Measurements from ENCODE around the gene GLOD5.
A peak's percentile ranks its signal among the peaks of the same experiment; 100 is the strongest.
"Not testable (repeated sequence)": the region's sequence is repeated elsewhere in the genome, so short reads cannot be mapped to it uniquely, and the experiment has no call there.

Gene GLOD5

DNA sequence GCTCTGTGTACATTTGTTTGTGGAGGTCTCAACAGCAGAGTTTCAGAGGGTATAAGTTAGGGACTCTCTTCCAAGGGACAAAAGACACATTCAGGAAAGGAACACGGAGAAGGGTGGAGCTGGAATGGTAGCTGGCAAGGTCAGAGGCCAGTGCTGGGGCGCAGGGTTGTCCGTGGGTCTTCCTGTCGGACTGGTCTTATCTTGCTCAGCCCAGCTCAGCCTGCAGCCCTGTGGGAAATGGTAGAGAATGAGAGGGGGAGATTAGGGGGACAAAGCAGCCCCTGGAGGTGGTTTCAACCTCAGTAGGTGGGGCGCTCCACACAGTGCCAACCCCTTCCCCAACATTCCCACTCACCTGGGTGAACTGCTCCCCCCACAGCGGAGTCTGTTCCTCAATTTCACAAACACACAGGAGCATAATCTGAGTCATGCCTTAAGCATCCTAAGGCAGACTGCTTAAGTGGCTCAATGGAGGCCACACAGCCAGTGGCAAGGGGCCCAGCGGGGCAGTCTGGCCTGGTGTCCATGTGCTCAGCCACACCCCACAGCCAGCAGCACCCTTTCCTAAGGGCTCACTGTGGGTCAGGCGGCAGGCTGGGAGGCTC is 33.5 kb downstream of the GLOD5 start:
- no peak for DNase-seq

DNA sequence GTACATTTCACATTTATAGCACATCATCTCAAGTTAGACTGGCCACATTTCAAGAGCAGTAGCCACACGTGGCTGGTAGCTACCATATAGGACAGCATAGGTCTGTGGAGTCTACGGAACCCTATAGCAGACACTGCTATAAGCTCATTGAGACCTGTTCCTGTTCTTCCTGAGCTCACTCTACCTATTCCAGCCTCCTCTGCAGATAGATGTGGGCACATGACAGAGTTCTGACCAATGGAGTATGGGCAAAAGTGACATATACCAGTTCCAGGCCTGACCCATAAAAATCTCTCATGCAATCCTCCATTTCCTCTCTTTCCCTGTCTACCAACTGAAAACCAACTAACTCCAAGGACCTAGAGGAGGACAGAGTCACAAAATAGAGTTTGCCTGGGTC is 36.8 kb downstream of the GLOD5 start:
- no peak for DNase-seq

DNA sequence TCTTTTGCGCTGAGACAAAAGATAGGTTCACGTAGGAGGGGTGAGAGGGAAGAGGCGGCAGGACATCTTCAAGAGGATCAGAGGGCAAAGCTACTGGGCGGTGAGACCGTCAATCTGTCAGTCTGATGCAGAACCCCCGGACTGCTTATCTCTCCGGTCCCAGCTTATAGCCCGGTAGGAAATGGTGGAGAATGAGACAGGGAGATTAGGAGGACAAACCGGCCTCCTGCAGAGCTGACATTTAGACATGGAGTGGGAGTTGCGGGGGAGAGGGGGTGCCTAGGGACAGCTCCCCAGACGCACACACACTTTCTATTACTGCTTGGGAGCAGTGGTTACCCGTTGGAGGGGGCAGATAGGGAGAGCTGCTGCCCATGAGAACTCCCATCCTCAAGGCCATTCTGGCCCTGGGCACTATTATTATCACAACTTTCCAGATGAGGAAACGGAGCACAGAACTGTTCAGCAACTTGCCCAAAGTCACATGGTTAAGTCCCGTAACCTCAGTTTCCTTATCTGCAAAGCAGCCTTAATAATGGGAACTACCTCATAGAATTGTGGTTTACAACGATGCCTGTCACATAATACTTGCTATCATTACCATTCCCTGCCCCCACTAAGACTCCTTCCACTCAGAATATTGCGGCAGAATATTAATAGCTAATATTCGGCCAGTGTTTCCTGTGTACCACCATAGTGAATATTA is 39.2 kb downstream of the GLOD5 start:
- DNase-seq, result no peak

DNA sequence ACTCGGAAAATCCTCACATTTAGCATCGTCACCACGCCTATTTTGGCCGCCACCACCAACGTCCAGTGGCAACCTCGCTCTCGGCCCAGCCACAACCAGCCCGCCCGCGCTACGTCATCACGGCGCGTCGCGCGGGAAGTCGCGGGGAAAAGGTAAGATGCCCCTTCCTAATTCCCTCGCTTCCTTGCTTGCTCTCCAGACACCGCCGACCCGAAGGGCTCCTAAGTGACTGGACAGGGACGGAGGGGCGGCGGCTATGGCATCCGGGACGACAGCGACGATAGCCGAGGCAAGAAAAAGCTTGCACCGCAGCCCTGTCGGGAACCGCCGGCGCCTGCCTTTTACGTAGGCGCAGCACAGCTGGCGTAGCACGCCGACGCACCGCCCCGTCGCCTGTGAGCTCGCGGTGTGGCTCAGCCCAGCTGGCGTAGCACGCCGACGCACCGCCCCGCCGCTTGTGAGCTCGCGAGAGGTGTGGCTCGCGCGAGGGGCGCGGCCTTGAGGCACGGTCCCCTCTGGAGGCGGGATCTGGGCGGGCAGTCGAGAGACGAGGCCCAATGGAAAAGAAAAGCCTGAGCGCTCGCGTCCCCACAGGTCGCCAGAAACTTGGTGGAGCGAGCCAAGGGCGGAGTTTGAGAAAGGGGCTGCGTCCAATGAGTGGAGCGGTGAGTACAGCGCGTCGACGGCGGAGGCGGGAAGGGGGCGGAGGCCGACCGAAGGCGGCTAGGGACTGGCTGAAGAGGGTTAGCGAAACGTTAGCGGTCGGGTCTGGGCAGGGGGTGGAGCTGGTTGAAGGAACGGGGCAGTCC is 39.9 kb downstream of the GLOD5 start, which contains the start of gene HDAC6:
Gene HDAC6 (plus strand): TSS at position 788 of the 809 bp plus-strand sequence. CDS start 626 bp downstream, outside the sequence.
- DNase-seq, result peak; percentile 99

DNA sequence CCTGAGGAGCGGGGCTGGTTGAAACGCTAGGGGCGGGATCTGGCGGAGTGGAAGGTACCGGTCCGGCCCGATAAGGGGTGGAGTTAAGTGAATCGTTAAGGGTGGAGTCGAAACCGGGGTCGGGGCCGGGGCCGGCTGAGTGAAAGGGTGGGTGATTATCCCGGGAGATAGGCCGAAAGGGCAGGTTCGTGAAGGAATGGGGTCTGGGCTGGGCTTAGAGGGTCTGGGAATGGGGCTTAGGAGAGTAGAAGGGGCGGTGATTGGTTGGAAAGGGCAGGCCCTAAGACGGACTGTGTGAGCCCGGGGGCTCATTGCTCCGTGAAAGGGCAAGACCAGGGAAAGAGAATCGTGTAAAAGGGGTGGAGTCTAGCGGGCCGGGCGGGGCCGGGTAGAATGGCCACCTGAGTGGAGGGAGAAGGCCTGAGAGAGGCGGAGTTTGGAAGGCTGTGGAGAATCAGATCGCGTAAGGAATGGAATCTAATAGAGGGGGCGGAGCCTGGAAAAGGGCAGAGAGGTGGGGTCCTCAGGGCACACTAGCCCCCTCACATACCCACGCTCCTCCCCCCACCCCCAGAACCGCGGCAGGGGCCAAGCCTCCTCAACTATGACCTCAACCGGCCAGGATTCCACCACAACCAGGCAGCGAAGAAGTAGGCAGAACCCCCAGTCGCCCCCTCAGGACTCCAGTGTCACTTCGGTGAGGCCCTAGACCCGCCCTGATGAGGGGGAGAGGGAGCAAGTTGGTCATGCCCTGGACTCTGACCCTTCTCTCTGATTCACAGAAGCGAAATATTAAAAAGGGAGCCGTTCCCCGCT is 40.8 kb downstream of the GLOD5 start:
- DNase-seq, result peak; percentile 94

DNA sequence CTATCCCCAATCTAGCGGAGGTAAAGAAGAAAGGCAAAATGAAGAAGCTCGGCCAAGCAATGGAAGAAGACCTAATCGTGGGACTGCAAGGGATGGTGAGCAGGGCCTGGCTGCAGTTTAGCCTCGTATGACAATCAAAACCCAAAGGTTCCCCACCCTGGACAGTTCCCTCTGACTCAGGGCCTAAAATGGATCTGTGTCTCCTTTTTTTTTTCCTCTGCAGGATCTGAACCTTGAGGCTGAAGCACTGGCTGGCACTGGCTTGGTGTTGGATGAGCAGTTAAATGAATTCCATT is 41.3 kb downstream of the GLOD5 start:
- DNase-seq, result no peak

DNA sequence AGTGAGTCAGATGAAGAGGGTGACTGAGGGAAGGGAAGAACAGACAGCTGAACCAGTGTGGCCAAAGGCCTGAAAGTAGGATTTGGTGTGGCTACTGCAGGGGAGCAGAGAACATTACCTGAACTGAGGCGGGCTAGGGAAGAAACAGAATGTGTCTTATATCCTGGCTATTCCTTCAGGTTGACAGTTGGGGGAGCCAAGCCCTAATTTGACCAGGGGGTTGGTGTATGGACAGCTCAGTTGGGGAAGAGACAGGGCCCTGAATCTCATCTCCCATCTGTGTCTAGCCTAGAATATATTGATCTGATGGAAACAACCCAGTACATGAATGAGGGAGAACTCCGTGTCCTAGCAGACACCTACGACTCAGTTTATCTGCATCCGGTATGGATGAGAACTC is 44.5 kb downstream of the GLOD5 start:
- DNase-seq, result peak; percentile 20

DNA sequence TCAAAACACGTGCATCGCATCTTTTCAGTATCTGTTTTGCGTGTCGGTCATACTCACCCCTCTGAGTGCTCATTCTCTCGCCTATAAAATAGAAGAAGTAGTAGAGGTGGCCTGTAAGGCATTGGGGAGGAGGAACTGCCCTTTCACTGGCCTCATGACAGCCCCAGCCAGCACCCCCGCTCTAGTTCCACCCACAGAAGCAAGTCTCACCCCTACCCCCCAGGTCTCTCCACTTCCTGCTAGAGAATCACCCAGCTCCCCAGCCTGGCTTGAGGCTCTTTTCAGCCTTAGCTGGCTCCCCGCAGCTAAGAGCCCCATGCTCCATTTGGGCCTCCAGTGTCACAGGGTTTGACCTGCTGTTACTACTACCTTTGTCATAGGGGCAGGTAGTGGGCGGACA is 52.1 kb downstream of the GLOD5 start:
- no peak for DNase-seq

DNA sequence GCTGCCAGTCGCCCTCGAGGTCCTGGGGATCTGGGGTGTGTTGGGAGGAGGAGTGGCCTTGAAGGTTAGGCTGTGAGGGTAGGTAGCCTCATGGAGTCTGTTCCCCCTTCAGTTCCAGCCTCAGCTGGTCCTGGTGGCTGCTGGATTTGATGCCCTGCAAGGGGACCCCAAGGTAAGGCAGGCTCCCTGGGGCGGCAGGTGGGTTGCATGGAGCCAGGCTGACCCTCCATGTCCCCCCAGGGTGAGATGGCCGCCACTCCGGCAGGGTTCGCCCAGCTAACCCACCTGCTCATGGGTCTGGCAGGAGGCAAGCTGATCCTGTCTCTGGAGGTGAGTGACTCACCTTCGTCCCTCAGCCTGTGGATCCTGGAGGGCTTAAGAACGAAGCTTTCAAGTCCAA is 53.2 kb downstream of the GLOD5 start:
- DNase-seq, result no peak

DNA sequence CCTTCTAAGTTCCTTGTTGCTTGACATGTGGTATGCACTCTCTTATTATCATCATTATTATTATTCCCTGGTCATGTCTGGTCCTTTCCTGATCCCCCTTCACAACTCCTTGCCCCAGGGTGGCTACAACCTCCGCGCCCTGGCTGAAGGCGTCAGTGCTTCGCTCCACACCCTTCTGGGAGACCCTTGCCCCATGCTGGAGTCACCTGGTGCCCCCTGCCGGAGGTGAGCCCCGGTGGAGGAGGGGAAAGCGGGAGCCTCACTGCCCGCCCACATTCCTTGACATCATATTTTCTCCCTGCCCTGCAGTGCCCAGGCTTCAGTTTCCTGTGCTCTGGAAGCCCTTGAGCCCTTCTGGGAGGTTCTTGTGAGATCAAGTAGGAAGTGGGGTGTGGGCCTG is 53.7 kb downstream of the GLOD5 start:
- no peak for DNase-seq

DNA sequence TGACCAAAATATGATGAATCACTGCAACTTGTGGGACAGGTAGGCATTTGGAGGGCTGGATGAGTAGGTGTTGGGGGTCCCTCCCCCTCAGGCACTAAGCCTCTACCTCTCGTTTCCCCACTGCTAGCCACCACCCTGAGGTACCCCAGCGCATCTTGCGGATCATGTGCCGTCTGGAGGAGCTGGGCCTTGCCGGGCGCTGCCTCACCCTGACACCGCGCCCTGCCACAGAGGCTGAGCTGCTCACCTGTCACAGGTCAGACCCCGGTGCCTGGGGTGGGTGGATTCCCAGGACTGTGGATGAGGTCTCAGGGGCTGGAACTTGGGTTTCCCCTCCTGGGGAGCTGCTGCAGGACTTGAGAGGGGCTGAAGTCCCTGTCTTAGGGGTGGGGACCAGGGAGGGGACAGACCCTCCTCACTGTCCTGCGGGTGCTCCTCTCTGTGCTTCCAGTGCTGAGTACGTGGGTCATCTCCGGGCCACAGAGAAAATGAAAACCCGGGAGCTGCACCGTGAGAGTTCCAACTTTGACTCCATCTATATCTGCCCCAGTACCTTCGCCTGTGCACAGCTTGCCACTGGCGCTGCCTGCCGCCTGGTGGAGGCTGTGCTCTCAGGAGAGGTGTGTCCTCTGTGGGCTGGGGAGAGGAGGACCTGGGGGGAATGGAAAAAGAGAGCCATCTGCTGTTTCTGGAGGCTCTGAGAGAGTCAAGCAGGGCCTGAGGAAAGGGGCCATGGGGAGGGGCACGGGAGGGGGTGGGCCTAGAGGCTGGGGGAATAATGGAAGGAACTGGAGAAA is 54.7 kb downstream of the GLOD5 start:
- DNase-seq, result no peak

DNA sequence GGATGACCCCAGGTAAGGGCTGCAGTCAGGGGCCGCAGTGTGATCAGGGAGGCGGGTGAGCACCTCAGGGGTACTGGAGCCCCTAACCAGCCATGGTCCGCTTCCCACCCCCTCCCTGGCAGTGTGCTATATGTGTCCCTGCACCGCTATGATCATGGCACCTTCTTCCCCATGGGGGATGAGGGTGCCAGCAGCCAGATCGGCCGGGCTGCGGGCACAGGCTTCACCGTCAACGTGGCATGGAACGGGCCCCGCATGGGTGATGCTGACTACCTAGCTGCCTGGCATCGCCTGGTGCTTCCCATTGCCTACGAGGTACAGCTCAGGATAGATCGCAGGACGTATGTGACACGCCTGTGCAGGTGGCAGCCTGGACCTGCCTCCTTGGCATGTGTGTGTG is 56.6 kb downstream of the GLOD5 start:
- no peak for DNase-seq

DNA sequence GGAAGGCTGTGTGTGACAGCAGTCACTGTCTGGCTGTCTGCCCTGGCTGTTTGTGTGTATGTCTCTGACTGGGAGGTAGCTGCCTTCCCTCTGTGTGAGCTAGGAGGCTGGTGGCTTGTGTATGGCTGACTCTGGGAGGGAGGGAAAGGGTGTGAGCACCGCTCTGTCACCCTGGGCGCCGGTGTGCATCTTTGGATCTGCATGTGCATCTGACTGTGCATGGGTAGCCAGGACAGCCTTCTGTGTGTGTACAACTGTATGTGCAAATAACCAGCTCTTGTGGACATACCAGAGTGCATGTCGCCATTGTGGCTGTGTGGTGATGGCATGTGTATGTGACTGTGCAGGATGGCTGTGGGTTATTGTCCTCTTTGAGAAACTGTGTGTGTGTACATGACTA is 57.3 kb downstream of the GLOD5 start:
- no peak for DNase-seq

DNA sequence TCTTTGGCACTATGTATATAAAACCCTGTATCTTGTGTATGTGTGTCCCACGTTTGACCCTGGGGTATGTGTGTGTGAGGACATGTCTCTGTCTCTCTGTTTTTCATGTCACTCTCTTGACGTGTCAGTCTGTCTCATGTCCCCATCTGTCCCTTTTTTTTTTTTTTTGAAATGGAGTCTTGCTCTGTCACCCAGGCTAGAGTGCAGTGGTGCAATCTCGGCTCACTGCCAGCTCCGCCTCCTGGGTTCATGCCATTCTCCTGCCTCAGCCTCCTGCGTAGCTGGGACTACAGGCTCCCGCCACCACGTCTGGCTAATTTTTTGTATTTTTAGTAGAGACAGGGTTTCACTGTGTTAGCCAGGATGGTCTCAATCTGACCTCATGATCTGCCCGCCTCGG is 57.8 kb downstream of the GLOD5 start:
- DNase-seq, result not testable (repeated sequence)

DNA sequence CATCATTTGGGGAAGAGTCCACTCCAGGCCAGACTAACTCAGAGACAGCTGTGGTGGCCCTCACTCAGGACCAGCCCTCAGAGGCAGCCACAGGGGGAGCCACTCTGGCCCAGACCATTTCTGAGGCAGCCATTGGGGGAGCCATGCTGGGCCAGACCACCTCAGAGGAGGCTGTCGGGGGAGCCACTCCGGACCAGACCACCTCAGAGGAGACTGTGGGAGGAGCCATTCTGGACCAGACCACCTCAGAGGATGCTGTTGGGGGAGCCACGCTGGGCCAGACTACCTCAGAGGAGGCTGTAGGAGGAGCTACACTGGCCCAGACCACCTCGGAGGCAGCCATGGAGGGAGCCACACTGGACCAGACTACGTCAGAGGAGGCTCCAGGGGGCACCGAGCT is 61.5 kb downstream of the GLOD5 start:
- DNase-seq, result no peak
